ENCODE data around the gene SUMO4. TPM values are rescaled to one million over a fixed set of nuclear protein-coding genes. Genes with fewer than 3 reads are reported as not detected.

SUMO4 gene
- total and polyA plus RNA-seq, 2 donors (not counting 1 experiment from before 2014, with no cell fraction given) = 2.1 TPM; not detected in 1

DNA sequence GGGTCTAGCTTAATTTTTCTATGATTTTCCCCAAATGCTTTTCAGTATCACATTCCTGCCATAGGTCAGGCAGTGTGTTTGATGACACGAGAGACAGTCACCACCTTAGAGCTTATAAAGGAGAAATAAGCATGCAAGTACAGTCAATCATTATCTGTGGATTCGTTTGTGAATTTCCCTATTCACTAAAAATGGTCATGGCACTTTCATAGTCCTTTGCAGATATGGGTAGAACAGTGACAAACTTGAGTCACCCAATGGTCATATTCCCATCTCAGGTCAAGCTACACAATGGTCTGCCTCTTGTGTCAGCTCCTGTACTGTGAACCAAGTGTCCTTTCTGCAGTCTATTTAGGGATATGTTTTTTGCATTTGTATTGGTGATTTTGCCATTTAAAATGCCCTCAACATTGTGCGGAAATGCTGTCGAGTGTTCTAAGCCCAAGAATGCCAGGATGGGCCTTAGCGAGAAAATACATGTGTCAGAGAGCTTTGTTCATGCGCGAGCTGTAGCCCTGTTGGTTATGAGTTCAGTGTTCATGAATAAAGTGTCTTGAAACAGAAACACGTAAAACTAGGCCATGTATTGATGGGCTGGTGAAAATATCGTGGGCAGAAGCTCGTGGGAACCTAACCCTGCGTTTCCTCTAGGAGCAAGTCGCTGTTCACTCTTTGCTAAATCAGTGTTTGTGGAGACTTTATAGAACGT lies 19.8 kb downstream of the SUMO4 start:
- Histone ChIP-seq H3K27ac (ENCODE audit: insufficient read depth, low read length) (no peak overlapping the region), H4K20me1 (ENCODE audit: control insufficient read depth, extremely low read depth, insufficient read depth, low read length) (no peaks in the 10 kb centered on the region), H3K27me3 (ENCODE audit: control insufficient read depth, insufficient read depth, low read length) (no peaks in the 10 kb centered on the region), H3K4me1 (ENCODE audit: control insufficient read depth, extremely low read depth, insufficient read depth, low read length) (peaks cover 3% of the 10 kb centered on the region), H3K36me3 (ENCODE audit: control insufficient read depth, insufficient read depth, low read length) (no peaks in the 10 kb centered on the region), H3K4me3 (replicated peaks in 1 of 4; ENCODE audit: control extremely low read depth in 1 of 4, insufficient read depth in 1 of 4, low read depth in 3 of 4, low read length in 4 of 4) (no peak overlapping the region), H3K9me3 (ENCODE audit: control insufficient read depth, insufficient read depth, low read depth, low read length) (no peaks in the 10 kb centered on the region), H3K79me2 (ENCODE audit: control insufficient read depth, insufficient read depth, low read length) (no peaks in the 10 kb centered on the region), H3K9ac (ENCODE audit: insufficient read depth, low read length) (no peak overlapping the region), H3K4me2 (ENCODE audit: extremely low read depth, insufficient read depth, low read length) (no peak overlapping the region), H2AFZ (ENCODE audit: low read length) (no peak overlapping the region)
- no peak for DNase-seq (ENCODE audit: low read depth in 2 of 2)
- TF ChIP-seq, protein P1, sequence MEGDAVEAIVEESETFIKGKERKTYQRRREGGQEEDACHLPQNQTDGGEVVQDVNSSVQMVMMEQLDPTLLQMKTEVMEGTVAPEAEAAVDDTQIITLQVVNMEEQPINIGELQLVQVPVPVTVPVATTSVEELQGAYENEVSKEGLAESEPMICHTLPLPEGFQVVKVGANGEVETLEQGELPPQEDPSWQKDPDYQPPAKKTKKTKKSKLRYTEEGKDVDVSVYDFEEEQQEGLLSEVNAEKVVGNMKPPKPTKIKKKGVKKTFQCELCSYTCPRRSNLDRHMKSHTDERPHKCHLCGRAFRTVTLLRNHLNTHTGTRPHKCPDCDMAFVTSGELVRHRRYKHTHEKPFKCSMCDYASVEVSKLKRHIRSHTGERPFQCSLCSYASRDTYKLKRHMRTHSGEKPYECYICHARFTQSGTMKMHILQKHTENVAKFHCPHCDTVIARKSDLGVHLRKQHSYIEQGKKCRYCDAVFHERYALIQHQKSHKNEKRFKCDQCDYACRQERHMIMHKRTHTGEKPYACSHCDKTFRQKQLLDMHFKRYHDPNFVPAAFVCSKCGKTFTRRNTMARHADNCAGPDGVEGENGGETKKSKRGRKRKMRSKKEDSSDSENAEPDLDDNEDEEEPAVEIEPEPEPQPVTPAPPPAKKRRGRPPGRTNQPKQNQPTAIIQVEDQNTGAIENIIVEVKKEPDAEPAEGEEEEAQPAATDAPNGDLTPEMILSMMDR (conservative IDR thresholded peaks at IDR 0.05 in 1 of 2, IDR thresholded peaks at IDR 0.05 in 1 of 2; ENCODE audit: low read depth in 1 of 2, low read length in 2 of 2) = no peak
- TF ChIP-seq EZH2 (IDR thresholded peaks at IDR 0.05; ENCODE audit: low read length, missing control alignments) = no peak

DNA sequence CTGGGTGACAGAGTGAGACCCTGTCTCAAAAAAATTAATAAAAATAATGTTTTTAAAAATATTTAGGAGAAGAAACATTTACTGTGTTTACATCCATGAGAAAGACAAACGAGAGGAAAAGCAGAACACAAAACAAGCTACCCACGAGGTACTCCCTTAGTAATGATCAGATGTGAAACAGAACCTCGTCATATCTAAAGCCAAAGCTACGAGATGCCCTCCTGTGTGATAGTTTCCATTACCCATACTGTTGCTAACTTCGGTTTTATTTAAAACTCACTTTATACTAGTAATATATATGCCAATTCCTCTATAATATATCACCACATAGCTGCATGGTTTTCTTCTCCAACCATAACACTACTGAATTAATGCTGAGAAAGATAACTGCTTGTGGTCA lies 21.1 kb downstream of the SUMO4 start:
- TF ChIP-seq, protein P1 (conservative IDR thresholded peaks at IDR 0.05 in 1 of 2, IDR thresholded peaks at IDR 0.05 in 1 of 2; ENCODE audit: low read depth in 1 of 2, low read length in 2 of 2) = no peak
- TF ChIP-seq EZH2 (IDR thresholded peaks at IDR 0.05; ENCODE audit: low read length, missing control alignments) = no peak
- DNase-seq (ENCODE audit: low read depth in 2 of 2) = no peak
- no peaks in the 10 kb centered on the region for H3K79me2 ChIP-seq (ENCODE audit: control insufficient read depth, insufficient read depth, low read length)
- no peaks in the 10 kb centered on the region for H3K36me3 ChIP-seq (ENCODE audit: control insufficient read depth, insufficient read depth, low read length)
- no peak overlapping the region for H3K4me3 ChIP-seq (replicated peaks in 1 of 4; ENCODE audit: control extremely low read depth in 1 of 4, insufficient read depth in 1 of 4, low read depth in 3 of 4, low read length in 4 of 4)
- H3K9me3 ChIP-seq (ENCODE audit: control insufficient read depth, insufficient read depth, low read depth, low read length) = no peaks in the 10 kb centered on the region
- H2AFZ ChIP-seq (ENCODE audit: low read length) = no peak overlapping the region
- H3K9ac ChIP-seq (ENCODE audit: insufficient read depth, low read length) = no peak overlapping the region
- H3K27me3 ChIP-seq (ENCODE audit: control insufficient read depth, insufficient read depth, low read length) = no peaks in the 10 kb centered on the region
- no peak overlapping the region for H3K27ac ChIP-seq (ENCODE audit: insufficient read depth, low read length)
- H3K4me1 ChIP-seq (ENCODE audit: control insufficient read depth, extremely low read depth, insufficient read depth, low read length) = peaks cover 3% of the 10 kb centered on the region
- H4K20me1 ChIP-seq (ENCODE audit: control insufficient read depth, extremely low read depth, insufficient read depth, low read length) = no peaks in the 10 kb centered on the region
- H3K4me2 ChIP-seq (ENCODE audit: extremely low read depth, insufficient read depth, low read length) = no peak overlapping the region

GRCh38 chr6:149422581-149422980 lies 22.5 kb downstream of the SUMO4 start:
- Histone ChIP-seq H3K27ac (ENCODE audit: insufficient read depth, low read length) (no peak overlapping the region), H3K9me3 (ENCODE audit: control insufficient read depth, insufficient read depth, low read depth, low read length) (no peaks in the 10 kb centered on the region), H3K79me2 (ENCODE audit: control insufficient read depth, insufficient read depth, low read length) (no peaks in the 10 kb centered on the region), H2AFZ (ENCODE audit: low read length) (no peak overlapping the region), H3K27me3 (ENCODE audit: control insufficient read depth, insufficient read depth, low read length) (no peaks in the 10 kb centered on the region), H4K20me1 (ENCODE audit: control insufficient read depth, extremely low read depth, insufficient read depth, low read length) (no peaks in the 10 kb centered on the region), H3K4me1 (ENCODE audit: control insufficient read depth, extremely low read depth, insufficient read depth, low read length) (peaks cover 3% of the 10 kb centered on the region), H3K9ac (ENCODE audit: insufficient read depth, low read length) (no peak overlapping the region), H3K4me3 (replicated peaks in 1 of 4; ENCODE audit: control extremely low read depth in 1 of 4, insufficient read depth in 1 of 4, low read depth in 3 of 4, low read length in 4 of 4) (no peak overlapping the region), H3K36me3 (ENCODE audit: control insufficient read depth, insufficient read depth, low read length) (no peaks in the 10 kb centered on the region), H3K4me2 (ENCODE audit: extremely low read depth, insufficient read depth, low read length) (no peak overlapping the region)
- TF ChIP-seq, protein P1 (conservative IDR thresholded peaks at IDR 0.05 in 1 of 2, IDR thresholded peaks at IDR 0.05 in 1 of 2; ENCODE audit: low read depth in 1 of 2, low read length in 2 of 2) = no peak
- TF ChIP-seq EZH2 (IDR thresholded peaks at IDR 0.05; ENCODE audit: low read length, missing control alignments) = no peak
- no peak for DNase-seq (ENCODE audit: low read depth in 2 of 2)
